Right ventricle myocardium superior (tissue), 1 donor: ENCODE measurements around the gene GRK4. TPM values are rescaled to one million over a fixed set of nuclear protein-coding genes. Genes with fewer than 3 reads are reported as not detected.
A peak's percentile ranks its signal among the peaks of the same experiment; 100 is the strongest.
"Not testable (repeated sequence)": the region's sequence is repeated elsewhere in the genome, so short reads cannot be mapped to it uniquely, and the experiment has no call there.

Experiments
- ATAC-seq: fragments of 200-7000 bp; cut with Tn5 transposase; one replicate; pipeline ENCODE4 v1.9.1; 2020; ENCODE audit warnings: mild to moderate bottlenecking; ENCODE audit not compliant: poor library complexity
- DNase-seq: peaks from one replicate; pipeline ENCODE4 v3.0.0-alpha.2; 2020
- intact Hi-C: fragments of 100-400 bp; cut with DNase I; formaldehyde crosslinking; loops from one replicate; pipeline ENCODE4 v1.11.2; 2022
- total RNA-seq: library from RNA; stranded (reverse); fragmentation: NEBNext Ultra II Directional; extraction: Animal tissue kit (Norgen Biotek cat#: 25700); gene quantifications from one replicate; pipeline ENCODE4 v1.2.1, GENCODE V29; 2021
- donor health status: DM: no; HTN: yes; CAD: no; lungs with severe emphysema.

The GRK4 gene
- total RNA-seq, 1 donor from 2014 or later, result 8.8 TPM

DNA sequence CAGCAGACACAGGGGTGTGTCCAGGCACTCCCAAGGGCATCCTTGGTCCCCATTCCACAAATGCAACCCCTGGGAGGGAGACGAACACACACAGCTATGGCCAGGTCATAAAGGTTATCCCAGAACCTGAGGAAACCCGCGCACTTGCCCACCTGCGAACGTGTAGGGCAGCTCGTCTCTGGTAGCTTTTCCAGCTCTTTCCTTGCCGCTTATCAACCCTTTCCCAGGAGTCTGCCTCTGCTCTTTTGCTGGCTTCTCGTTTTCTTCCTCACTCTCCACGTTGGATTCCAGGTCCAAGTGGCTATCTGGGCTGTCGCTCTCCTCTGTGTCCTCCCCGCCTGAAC is 13.6 kb upstream of the GRK4 start:
- ATAC-seq (no peak), DNase-seq (no peak)
- intact Hi-C loops, result no loop called here

DNA sequence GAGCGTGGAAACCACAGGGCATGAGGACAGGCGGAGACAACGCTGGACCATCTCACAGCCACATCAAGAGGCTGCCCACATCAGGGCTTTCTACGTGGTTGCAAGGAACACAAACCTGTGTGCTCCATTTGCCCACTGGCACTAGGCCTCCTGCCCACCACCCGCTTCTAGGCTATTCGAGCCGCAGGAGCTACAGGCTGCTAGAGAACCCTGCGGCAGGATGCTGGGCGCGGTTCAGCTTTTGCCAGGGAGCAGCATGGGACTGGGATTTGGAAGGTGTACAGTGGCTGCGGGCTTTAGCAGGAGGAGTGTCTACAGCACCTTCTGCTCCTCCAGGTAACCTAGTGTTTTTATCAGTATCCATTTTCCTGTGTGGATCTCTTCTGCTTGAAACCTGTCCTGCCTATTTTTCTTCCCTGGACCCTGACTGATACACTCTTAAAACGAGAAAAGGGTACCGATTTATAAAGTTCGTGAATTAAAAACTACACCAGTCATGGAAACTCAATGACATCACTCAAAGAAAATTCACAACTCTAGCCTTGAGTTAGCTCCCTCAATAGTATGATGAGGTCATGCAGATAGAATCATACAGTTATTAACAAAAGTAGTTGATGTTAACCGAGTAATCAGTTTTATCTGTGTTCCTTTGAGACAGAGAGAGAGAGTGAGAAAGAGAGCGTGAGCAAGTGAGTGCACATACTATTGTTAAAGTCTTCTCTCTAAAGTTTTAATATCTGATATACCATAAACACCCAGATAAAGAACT is 13.0 kb upstream of the GRK4 start:
- ATAC-seq (no peak), DNase-seq (no peak)
- intact Hi-C loops, result no loop called here

DNA sequence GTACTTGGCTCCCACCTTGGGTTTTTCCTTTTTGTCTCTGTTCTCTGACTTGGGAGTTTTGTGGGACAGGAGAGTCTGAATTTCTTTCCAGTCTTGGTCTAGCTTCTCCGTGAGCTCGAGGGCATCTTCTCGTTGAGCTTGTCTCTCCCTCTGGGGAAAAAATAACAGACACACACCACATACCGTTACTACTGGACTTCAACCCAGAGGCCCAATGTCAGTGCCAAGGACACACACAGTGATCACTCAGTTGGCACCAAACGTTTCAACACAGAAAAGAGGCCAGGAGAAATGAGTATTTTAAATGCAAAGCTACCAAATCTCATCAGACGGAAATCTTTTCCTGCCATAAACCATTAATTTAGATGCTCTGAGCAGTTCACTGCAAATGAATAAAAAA is 9.9 kb upstream of the GRK4 start:
- ATAC-seq (peak; percentile 47), DNase-seq (no peak)
- intact Hi-C loops, result no loop called here

DNA sequence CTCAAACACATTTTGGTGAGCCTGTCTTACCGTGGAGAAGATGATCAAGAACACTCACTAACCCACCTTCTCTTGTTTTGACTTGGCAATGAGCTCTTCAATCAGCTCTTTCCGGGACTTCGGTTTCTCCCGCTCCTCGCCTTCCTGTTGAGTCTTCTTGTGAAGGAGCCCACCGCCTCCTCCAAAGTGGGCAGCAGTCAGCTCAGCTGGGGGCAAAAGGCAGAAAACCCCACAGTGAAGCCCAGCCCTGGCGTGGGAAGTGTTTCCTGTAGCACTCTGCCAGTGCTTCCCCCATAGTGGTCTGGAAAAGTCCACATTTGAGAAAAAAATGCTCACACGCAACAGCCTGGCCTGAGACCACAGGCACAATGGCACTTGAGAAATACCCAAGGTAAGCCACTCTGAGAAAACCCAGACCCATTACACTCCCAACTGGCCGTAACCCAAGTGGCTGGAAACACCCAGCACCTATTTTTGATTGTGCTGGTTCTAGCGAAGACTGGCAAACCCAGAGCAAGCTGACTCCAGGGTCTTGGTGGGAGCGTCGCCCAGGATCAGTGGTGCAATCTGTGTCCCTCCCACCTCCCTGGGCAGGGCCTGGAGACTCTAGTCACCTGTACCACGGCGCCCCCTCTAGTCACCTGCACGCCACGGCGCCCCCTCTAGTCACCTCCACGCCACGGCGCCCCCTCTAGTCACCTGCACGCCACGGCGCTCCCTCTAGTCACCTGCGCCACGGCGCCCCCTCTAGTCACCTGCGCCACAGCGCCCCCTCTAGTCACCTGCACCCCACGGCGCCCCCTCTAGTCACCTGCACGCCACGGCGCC is 8.8 kb upstream of the GRK4 start:
- intact Hi-C loops, result no loop called here
- DNase-seq (no peak), ATAC-seq (peak; percentile 58)

GRCh38 chr4:2955186-2956044 is 8.0 kb upstream of the GRK4 start:
- DNase-seq, ATAC-seq, intact Hi-C loops: not testable (repeated sequence)

DNA sequence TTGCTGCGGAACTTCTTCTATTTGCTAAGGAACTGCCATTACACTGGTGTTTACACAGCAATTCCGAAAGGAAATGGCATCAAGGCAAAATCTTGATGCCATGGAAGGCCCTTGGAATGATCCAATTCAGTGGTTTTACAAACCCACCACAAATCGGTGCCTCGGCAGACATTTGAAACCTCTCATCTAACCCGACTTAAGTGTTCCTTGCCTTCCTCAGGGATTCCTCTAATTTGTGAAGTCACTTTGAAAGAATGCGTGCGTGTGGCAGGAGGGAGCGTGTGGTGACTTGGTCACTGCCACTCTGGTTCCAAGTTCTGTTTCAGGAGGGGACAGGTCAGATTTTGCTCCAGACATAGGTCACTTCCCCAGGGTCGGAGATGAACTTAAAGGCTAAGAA is 4.9 kb upstream of the GRK4 start:
- intact Hi-C loops, result no loop called here
- ATAC-seq, result no peak

GRCh38 chr4:2960450-2960849 is 2.9 kb upstream of the GRK4 start:
- ATAC-seq, result not testable (repeated sequence)

More for the DNA sequence above, 4.9 kb upstream of the GRK4 start:
- no peak for DNase-seq

GRCh38 chr4:2961421-2961810 is 2.0 kb upstream of the GRK4 start:
- ATAC-seq (no peak), DNase-seq (no peak)
- intact Hi-C loops, result no loop called here

More at GRCh38 chr4:2960450-2960849, 2.9 kb upstream of the GRK4 start:
- intact Hi-C loops, DNase-seq: not testable (repeated sequence)

DNA sequence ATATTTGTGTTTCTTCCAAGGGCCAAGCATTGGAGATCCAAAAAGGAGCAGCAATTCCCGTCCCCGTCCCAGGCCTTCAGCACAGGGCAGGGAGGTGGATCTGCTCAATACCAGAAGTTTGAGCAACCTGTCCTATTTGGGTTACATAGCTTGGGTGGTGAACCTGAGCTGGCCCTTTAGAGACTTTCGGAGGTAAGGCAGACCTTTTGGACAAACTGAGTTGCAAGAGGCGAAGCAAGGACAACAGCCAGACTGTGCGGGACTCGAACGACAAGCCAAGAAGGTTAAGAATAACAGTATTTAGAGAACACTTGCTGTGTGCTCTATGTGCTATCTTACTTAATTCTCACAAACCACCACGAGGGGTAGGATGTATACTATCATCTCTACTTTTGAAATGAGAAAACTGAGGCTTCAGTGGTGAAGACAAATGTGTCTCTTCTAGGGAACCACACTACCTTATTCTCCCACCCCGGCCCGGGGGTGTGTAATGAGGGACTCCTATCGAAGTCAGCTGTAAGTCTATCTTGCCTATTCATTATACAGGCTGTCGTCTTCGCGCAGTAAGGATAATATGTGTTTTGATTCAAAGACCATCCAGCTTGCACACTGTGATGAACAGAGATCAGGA is 1.4 kb upstream of the GRK4 start:
- intact Hi-C loops, result no loop called here
- no peak for ATAC-seq
- DNase-seq, result no peak

DNA sequence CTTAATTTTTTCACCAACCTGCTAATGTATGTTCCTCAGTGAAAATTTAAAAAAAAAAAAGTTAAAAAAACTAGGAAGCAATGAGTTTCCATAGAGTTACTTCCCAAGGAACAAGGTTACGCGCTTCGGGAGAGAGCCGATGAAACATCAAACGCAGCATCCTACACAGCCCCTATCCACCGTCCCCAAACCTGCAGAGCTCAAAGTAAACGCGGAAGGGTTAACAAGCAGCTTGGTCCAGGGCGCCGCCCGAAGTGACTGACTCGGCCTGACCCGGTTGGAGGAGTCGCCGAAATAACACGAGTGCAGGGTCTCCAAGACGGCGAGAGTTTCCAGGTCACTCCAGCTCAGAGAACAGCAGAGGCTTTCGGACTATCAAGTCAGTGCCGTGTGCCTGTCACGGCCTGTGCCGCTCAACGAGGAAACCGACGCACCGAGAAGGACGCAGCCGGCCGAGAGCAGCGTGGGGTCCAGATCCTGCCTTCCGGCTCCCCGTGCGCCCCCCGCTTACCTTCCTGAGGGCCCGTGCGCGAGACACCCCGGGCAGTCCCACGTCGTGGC is 677 bp upstream of the GRK4 start:
- DNase-seq, result no peak
- ATAC-seq, result peak; percentile 43
- intact Hi-C loops, result no loop called here

DNA sequence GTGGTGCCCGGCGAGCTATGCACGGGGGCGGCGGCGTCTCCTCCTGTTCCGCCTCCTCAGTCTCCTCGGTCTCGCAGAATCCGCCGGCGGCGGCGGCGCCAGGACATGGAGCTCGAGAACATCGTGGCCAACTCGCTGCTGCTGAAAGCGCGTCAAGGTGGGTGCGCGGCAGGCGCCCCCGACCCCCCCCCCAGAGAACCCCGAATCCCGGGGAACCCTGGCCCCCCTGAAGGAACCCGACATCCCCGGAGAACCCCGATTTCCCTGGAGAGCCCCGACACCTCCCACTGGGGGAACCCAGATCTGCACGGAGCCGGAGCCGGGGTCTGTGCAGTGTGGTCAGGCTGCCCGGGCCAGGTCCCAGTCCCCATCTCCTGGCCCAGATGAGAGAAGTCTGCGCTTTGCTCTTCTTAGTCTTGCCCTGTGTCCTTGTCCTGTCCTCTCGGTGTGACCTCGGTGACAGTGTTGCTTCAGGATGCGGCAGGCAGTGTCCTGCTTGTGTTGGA is 648 bp downstream of the GRK4 start:
- ATAC-seq, result peak; percentile 68
- intact Hi-C loops, result no loop called here
- DNase-seq, result peak; percentile 81

DNA sequence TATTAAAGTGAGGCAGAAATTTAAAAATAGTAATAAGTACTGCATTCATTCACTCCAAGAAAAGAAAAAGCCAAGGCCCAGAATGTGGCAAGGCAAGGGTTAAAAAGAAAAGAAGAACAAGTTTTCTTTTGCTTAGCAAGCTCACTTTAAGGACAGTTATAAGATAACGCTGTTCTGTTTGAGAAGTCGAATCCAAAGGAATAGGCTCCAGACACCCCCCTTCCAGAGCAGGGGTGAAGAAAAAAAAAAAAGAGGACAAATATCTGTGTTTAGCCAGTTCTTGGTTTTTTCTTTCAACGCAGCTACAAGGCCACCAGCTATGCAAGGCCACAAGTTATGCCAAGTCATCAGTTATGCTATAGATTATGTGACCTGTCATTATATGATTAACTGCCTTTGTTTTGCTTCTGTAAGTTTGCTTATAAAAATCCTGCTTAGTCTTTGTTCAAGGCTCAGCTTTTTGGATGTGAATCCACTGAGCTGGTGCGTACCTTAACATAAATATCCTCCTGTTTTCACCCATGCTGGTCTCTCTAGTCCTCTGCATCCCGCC is 1.4 kb downstream of the GRK4 start:
- DNase-seq (no peak), ATAC-seq (no peak)
- intact Hi-C loops, result no loop called here

GRCh38 chr4:2965262-2965661 is 1.9 kb downstream of the GRK4 start:
- no peak for ATAC-seq
- no peak for DNase-seq
- intact Hi-C loops, result no loop called here

- intact Hi-C loops, result no loop called here
- ATAC-seq (no peak), DNase-seq (no peak)
Measured at GRCh38 chr4:2968381-2968780, 5.0 kb downstream of the GRK4 start.

GRCh38 chr4:2971275-2971674 is 7.9 kb downstream of the GRK4 start:
- ATAC-seq, result no peak
- intact Hi-C loops, result no loop called here
- DNase-seq, result no peak

- ATAC-seq (peak; percentile 62), DNase-seq (no peak)
- intact Hi-C loops, result no loop called here
Measured at GRCh38 chr4:2977211-2978088, 14.1 kb downstream of the GRK4 start.

DNA sequence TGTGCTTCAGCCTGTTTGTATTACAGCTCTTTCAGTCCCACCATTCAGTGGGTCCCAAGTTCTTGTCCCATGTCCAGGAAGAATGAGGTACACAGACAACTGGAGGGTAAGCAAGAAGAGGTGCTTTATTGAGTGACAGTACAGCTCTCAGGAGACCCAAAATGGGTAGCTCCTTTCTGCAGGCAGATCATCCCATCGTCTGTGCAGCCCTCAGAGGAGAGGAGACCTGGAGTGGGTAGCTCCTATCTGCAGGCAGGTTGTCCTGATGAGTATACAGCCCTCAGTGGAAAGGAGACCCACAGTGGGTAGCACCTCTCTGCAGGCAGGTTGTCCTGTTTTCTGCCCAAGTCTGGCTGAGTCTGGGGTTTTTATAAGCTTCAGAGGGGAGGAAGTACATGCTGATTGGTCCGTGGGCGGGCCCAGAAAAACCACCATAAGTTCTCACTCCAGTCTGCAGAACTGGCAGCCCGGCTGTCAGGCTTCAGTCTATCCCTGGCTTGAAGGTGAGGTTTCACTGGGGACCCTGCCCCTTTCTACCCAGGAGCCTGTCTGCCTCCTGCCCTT is 18.0 kb downstream of the GRK4 start:
- ATAC-seq (no peak), DNase-seq (no peak)
- intact Hi-C loops, result no loop called here
